ENCODE data around the gene MMP20.

DNA sequence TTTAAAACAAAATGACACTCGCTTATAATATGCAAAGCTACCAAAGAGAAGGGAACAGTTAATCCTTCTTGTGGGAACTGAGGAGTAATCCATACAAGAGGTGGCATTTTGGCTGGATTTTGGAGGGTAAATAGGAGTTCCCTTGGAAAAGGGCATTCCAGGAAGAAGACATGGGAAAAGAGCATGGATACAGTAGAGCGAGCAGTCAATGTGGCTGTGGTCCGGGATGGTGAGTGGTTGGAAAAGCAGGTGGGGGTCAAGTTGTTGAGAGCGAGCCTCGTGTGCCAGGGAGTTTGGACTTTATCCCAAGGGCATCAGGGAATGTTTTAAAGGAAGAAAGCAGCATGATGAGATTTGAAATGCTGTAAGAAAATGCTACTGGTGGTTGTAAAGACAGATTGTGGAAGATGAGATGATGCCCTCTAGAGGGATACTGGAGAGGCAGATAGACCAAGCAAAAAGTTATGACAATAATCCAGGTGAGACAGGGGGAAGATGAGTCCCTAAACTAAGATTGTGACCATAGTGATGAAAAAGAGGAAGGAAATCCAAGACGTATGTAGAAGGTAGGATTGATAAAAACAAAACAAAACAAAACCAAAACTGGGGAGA lies 90.8 kb downstream of the MMP20 start:
- TF ChIP-seq EZH2 (IDR thresholded peaks at IDR 0.05; ENCODE audit: insufficient read depth, poor library complexity, severe bottlenecking), result no peak
- TF ChIP-seq EZH2phosphoT487 (IDR thresholded peaks at IDR 0.05; ENCODE audit: insufficient read depth, low read depth), result no peak
